PC-3 (cell line): ENCODE data around the gene TEAD1.

ENCODE experiments used
- EZH2 ChIP-seq: fragments of 300-600 bp; sonication (generic); IDR thresholded peaks from one replicate; pipeline ENCODE4 v1.6.1; 2017; ENCODE audit warnings: antibody characterized with exemption, mild to moderate bottlenecking, low read length; ENCODE audit not compliant: unreplicated experiment
- TF ChIP-seq, protein P1 (sequence below): fragments of 300-600 bp; sonication (generic); conservative IDR thresholded peaks from 2 replicates; pipeline ENCODE4 v1.5.1; 2017; ENCODE audit warnings: antibody characterized with exemption, low read depth, mild to moderate bottlenecking, low read length

DNA sequence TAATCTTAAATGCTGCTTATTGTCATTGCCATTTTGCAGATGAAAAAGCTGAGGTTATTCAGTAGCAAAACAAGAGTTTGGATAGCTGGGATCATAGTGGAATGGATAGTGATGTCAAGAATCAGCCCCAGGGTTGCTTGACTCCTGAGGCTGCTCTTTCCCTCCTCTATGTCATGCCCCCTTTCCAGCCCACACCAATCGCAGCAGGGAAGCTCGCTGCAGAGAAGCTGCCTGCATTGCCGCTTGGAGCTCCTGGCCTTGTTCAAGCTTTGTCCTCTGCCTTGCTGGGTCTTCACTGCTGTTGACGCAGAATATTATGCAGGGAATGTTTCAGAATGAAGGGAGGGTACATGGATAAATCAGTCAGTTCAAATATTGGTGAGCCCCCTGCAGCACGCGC, 206.1 kb downstream of the TEAD1 start:
- TF ChIP-seq, protein P1, sequence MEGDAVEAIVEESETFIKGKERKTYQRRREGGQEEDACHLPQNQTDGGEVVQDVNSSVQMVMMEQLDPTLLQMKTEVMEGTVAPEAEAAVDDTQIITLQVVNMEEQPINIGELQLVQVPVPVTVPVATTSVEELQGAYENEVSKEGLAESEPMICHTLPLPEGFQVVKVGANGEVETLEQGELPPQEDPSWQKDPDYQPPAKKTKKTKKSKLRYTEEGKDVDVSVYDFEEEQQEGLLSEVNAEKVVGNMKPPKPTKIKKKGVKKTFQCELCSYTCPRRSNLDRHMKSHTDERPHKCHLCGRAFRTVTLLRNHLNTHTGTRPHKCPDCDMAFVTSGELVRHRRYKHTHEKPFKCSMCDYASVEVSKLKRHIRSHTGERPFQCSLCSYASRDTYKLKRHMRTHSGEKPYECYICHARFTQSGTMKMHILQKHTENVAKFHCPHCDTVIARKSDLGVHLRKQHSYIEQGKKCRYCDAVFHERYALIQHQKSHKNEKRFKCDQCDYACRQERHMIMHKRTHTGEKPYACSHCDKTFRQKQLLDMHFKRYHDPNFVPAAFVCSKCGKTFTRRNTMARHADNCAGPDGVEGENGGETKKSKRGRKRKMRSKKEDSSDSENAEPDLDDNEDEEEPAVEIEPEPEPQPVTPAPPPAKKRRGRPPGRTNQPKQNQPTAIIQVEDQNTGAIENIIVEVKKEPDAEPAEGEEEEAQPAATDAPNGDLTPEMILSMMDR = no peak
- no peak for TF ChIP-seq EZH2
